Measurements from ENCODE around the gene STAT1. TPM values are rescaled to one million over a fixed set of nuclear protein-coding genes. Genes with fewer than 3 reads are reported as not detected.

Gene STAT1
- total RNA-seq, 1 experiment from 2014 or later, result 60.7 TPM

- Histone ChIP-seq H3K4me3 (replicated peaks in 1 of 2; ENCODE audit: low read depth in 1 of 2, low read length in 2 of 2) (no peak overlapping the region), H3K9ac (ENCODE audit: low read length) (no peak overlapping the region), H3K4me1 (ENCODE audit: control insufficient read depth in 1 of 2, insufficient read depth in 2 of 2, low read length in 2 of 2) (no peaks in the 10 kb centered on the region), H3K79me2 (ENCODE audit: insufficient read depth, low read length) (no peaks in the 10 kb centered on the region), H3K4me2 (ENCODE audit: low read length) (no peak overlapping the region), H3K27me3 (ENCODE audit: insufficient read depth, low read length) (no peaks in the 10 kb centered on the region), H3K9me3 (ENCODE audit: control insufficient read depth in 1 of 2, insufficient read depth in 1 of 2, low read depth in 1 of 2, low read length in 2 of 2) (no peaks in the 10 kb centered on the region), H3K9me2 (ENCODE audit: insufficient read depth) (no peaks in the 10 kb centered on the region), H3K36me3 (ENCODE audit: control insufficient read depth in 1 of 2, insufficient read depth in 2 of 2, low read length in 2 of 2) (peaks cover 81% of the 10 kb centered on the region in 2 experiments), H3K27ac (ENCODE audit: low read depth, low read length) (no peak overlapping the region), H4K20me1 (ENCODE audit: insufficient read depth) (no peaks in the 10 kb centered on the region), H2AFZ (ENCODE audit: low read depth, low read length, poor library complexity, severe bottlenecking) (no peak overlapping the region)
- no peak for DNase-seq (ENCODE audit: low read depth, low spot score)
- BruUV-seq (replicated peaks), result no TSS peak
- intact Hi-C loops (cut with micrococcal nuclease), result no loop called here
- TF ChIP-seq EZH2phosphoT487 (IDR thresholded peaks at IDR 0.05; ENCODE audit: borderline replicate concordance) (no peak), CBX3 (IDR thresholded peaks at IDR 0.05; ENCODE audit: low read depth) (no peak), CTCF (IDR thresholded peaks at IDR 0.05 in 2 of 3, conservative IDR thresholded peaks at IDR 0.05 in 1 of 3; ENCODE audit: borderline replicate concordance in 1 of 3, insufficient read depth in 1 of 3, low read depth in 2 of 3, low read length in 2 of 3) (no peak), ELF1 (IDR thresholded peaks at IDR 0.05; ENCODE audit: borderline replicate concordance, low read depth) (no peak), FOSL1 (IDR thresholded peaks at IDR 0.05; ENCODE audit: low read depth) (no peak)
- TF ChIP-seq, protein P1, sequence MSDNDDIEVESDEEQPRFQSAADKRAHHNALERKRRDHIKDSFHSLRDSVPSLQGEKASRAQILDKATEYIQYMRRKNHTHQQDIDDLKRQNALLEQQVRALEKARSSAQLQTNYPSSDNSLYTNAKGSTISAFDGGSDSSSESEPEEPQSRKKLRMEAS (IDR thresholded peaks at IDR 0.05), result no peak
- ChIA-PET RAD21 (ENCODE audit: low non-redundant PET in 1 of 2, low total read pairs in 2 of 2, uncharacterized antibody in 2 of 2, unreplicated experiment in 2 of 2) (no interaction called here), POLR2A (no interaction called here), CTCF (no interaction called here)
- no peak for ATAC-seq
These were observed 39.2 kb downstream of the STAT1 start for GRCh38 chr2:190974629-190975361.

Data from HCT116 (cell line).